ENCODE measurements around the gene CD3E. TPM values are rescaled to one million over a fixed set of nuclear protein-coding genes. Genes with fewer than 3 reads are reported as not detected.
A peak's percentile ranks its signal among the peaks of the same experiment; 100 is the strongest.
"Not testable (repeated sequence)": the region's sequence is repeated elsewhere in the genome, so short reads cannot be mapped to it uniquely, and the experiment has no call there.

CD3E gene
- total RNA-seq, 1 donor from 2014 or later, result 6.9 TPM

DNA sequence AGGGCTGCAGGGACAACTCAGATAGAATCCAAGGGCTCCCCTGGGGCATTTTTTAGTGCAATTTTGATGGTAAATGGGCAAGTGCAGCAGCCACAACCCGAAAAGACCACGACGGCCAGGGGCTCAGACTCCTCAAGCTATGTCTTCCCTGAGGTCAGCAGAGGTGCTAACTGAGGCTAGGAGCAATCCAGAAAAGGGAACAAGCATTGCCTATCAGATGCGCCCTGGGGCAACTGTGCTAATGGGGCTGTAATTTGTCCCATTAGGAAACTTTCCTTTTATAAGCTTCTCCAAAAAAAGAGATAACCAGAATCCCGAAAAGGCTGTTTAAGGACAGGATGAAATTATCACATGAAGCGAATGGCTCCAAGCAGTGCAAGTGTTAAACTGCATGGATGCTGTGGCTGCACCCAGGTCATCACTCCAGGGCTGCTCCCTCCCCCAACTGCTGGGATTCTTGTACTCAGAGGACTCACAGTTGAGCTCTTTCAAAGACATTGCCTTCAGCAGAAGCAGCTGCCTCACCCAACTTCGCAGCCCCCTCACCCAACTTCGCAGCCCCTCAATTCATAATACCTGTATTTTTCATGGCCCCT is 2.8 kb upstream of the CD3E start:
- intact Hi-C loops (cut with DNase I), result no loop called here
- H3K27ac ChIP-seq, result no peak overlapping the region
- no peak overlapping the region for H3K4me3 ChIP-seq
- no peaks in the 10 kb centered on the region for H3K36me3 ChIP-seq
- no peaks in the 10 kb centered on the region for H3K4me1 ChIP-seq
- H3K9me3 ChIP-seq, result no peaks in the 10 kb centered on the region
- TF ChIP-seq, protein P1, sequence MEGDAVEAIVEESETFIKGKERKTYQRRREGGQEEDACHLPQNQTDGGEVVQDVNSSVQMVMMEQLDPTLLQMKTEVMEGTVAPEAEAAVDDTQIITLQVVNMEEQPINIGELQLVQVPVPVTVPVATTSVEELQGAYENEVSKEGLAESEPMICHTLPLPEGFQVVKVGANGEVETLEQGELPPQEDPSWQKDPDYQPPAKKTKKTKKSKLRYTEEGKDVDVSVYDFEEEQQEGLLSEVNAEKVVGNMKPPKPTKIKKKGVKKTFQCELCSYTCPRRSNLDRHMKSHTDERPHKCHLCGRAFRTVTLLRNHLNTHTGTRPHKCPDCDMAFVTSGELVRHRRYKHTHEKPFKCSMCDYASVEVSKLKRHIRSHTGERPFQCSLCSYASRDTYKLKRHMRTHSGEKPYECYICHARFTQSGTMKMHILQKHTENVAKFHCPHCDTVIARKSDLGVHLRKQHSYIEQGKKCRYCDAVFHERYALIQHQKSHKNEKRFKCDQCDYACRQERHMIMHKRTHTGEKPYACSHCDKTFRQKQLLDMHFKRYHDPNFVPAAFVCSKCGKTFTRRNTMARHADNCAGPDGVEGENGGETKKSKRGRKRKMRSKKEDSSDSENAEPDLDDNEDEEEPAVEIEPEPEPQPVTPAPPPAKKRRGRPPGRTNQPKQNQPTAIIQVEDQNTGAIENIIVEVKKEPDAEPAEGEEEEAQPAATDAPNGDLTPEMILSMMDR (IDR thresholded peaks at IDR 0.05), result no peak
- TF ChIP-seq POLR2A (IDR thresholded peaks at IDR 0.05), result no peak
- TF ChIP-seq POLR2AphosphoS5 (IDR thresholded peaks at IDR 0.05; ENCODE audit: insufficient read depth in 1 of 2, low read depth in 1 of 2), result no peak
- no peak for DNase-seq (ENCODE audit: extremely low spot score in 2 of 2)
- H3K27me3 ChIP-seq, result no peaks in the 10 kb centered on the region

DNA sequence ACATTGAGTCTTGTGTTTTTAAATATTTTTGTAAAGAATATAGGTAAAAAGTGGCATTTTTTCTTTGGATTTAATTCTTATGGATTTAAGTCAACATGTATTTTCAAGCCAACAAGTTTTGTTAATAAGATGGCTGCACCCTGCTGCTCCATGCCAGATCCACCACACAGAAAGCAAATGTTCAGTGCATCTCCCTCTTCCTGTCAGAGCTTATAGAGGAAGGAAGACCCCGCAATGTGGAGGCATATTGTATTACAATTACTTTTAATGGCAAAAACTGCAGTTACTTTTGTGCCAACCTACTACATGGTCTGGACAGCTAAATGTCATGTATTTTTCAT is 333 bp upstream of the CD3E start:
- Histone ChIP-seq H3K36me3 (no peaks in the 10 kb centered on the region), H3K27ac (no peak overlapping the region), H3K4me3 (no peak overlapping the region), H3K27me3 (no peaks in the 10 kb centered on the region), H3K4me1 (no peaks in the 10 kb centered on the region), H3K9me3 (no peaks in the 10 kb centered on the region)
- TF ChIP-seq POLR2AphosphoS5 (IDR thresholded peaks at IDR 0.05; ENCODE audit: insufficient read depth in 1 of 2, low read depth in 1 of 2) (no peak), POLR2A (IDR thresholded peaks at IDR 0.05) (no peak)
- TF ChIP-seq, protein P1 (IDR thresholded peaks at IDR 0.05), result no peak
- intact Hi-C loops (cut with DNase I), result no loop called here
- DNase-seq (ENCODE audit: extremely low spot score in 2 of 2), result no peak

DNA sequence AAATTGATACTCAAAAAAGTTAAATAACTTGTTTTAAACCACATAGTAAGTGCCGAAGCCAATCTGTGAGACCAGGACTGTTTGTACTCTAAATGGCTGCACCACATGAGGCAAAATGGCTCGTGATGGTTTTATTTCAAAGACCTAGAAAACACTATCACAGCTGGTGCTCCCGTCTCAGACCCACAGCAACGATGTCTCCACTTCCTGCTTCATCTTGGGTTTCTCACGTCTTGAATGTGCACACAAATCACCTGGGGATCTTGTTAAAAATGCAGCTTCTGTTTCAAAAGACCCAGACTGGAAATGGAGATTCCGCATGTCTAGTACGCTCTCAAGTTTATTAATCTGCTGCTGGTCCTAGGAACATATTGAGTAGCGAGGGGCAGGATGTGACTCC is 1.2 kb downstream of the CD3E start:
- intact Hi-C loops (cut with DNase I), result no loop called here
- Histone ChIP-seq H3K27me3 (no peaks in the 10 kb centered on the region), H3K9me3 (no peaks in the 10 kb centered on the region), H3K4me1 (no peaks in the 10 kb centered on the region), H3K36me3 (no peaks in the 10 kb centered on the region), H3K27ac (no peak overlapping the region), H3K4me3 (peak overlapping the region in 1 of 2 donors; percentile 24)
- TF ChIP-seq POLR2A (IDR thresholded peaks at IDR 0.05) (no peak), POLR2AphosphoS5 (IDR thresholded peaks at IDR 0.05; ENCODE audit: insufficient read depth in 1 of 2, low read depth in 1 of 2) (no peak)
- TF ChIP-seq, protein P1 (IDR thresholded peaks at IDR 0.05), result no peak
- no peak for DNase-seq (ENCODE audit: extremely low spot score in 2 of 2)

DNA sequence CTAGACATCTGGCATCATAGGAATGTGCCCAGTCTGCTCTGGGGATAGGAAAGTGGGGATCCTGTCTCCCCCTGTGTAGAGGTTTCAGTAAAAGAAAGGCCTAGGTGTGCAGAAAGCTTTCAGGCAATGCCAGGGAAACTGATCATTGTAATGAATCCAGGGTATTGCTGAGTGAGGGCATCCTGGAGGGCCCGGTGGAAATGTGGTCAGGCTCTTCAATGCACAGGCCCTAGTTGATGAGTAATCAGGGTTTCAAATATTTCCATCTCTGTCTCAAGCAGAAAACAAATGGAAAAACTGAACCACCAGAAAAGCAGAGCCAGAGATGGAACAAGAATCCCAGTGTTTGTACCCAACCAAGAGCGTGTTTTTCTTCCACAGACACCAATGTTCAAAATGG is 2.0 kb downstream of the CD3E start:
- intact Hi-C loops (cut with DNase I), result no loop called here
- no peak for DNase-seq (ENCODE audit: extremely low spot score in 2 of 2)
- Histone ChIP-seq H3K27ac (no peak overlapping the region), H3K36me3 (no peaks in the 10 kb centered on the region), H3K4me1 (no peaks in the 10 kb centered on the region), H3K27me3 (no peaks in the 10 kb centered on the region), H3K4me3 (no peak overlapping the region), H3K9me3 (no peaks in the 10 kb centered on the region)
- no peak for TF ChIP-seq POLR2A (IDR thresholded peaks at IDR 0.05)
- TF ChIP-seq, protein P1 (IDR thresholded peaks at IDR 0.05), result no peak
- no peak for TF ChIP-seq POLR2AphosphoS5 (IDR thresholded peaks at IDR 0.05; ENCODE audit: insufficient read depth in 1 of 2, low read depth in 1 of 2)

DNA sequence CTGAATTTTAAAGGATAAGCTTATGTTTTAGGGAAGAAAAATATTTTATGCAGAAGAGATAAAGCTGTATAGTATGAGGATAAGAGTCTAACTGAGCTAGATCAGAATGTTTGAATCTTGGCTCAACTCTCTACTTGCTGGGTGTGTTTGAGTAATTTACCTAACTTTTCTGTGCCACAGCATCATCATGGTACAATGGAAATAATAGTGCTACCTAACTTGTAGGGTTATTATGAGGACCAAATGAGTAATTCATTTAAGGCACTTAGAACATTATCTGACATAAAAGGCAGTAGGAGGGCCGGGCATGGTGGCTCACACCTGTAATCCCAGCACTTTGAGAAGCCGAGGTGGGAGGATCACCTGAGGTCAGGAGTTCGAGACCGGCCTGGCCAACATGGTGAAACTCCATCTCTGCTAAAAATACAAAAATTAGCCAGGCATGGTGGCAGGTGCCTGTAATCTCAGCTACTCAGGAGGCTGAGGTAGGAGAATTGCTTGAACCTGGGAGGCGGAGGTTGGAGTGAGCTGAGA is 4.5 kb downstream of the CD3E start:
- intact Hi-C loops (cut with DNase I), result not testable (repeated sequence)

More for the DNA sequence above, 4.5 kb downstream of the CD3E start:
- not testable (repeated sequence) for H3K27ac ChIP-seq; H3K9me3 ChIP-seq; DNase-seq (ENCODE audit: extremely low spot score in 2 of 2); H3K4me3 ChIP-seq; H3K27me3 ChIP-seq; H3K4me1 ChIP-seq; H3K36me3 ChIP-seq
